ENCODE results near the gene SMARCE1. TPM values are rescaled to one million over a fixed set of nuclear protein-coding genes. Genes with fewer than 3 reads are reported as not detected.

SMARCE1 gene
- total RNA-seq, 1 donor: 119 TPM

DNA sequence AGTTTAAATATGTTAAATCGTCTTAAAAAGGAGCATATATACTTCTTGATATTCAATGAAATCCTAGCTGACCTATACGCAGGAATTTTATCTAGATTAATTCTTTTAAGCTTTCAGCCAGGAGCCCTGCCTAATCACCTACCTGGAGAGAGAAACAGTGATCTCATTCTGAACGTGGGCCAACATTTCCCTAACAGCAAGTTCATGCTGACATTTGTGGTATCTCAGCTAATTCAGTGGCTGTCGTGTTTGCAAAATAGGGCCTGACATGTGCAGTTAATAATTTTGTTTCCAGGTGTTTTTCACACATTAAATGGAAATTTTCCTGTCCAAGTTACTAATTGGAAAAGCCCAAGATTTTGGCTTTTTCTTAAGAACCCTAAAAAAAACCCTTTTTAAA lies 38.6 kb upstream of the SMARCE1 start:
- DNase-seq (ENCODE audit: low read depth): no peak
- H3K4me3 ChIP-seq (ENCODE audit: low read depth, low read length): no peak overlapping the region
- TF ChIP-seq, protein P1, sequence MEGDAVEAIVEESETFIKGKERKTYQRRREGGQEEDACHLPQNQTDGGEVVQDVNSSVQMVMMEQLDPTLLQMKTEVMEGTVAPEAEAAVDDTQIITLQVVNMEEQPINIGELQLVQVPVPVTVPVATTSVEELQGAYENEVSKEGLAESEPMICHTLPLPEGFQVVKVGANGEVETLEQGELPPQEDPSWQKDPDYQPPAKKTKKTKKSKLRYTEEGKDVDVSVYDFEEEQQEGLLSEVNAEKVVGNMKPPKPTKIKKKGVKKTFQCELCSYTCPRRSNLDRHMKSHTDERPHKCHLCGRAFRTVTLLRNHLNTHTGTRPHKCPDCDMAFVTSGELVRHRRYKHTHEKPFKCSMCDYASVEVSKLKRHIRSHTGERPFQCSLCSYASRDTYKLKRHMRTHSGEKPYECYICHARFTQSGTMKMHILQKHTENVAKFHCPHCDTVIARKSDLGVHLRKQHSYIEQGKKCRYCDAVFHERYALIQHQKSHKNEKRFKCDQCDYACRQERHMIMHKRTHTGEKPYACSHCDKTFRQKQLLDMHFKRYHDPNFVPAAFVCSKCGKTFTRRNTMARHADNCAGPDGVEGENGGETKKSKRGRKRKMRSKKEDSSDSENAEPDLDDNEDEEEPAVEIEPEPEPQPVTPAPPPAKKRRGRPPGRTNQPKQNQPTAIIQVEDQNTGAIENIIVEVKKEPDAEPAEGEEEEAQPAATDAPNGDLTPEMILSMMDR (IDR thresholded peaks at IDR 0.05; ENCODE audit: insufficient read depth, low read length): no peak

DNA sequence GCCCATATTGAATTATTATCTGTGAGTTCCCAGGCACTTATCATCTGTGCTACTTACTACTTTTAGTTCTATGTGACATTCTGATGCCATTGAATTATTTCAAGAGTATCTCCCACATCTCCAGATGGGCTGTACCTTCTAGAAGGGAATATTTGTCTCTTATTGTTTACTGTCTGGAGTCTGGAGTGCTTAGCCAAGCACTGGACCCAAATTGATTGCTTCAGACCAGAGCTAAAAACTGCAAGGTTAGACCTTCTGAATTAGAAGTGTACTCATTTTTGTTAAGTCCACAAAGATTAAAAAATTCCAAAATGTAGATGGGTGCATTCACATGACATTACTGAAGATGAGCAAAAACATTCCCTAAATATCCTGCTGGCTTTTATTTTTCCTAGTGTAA lies 33.4 kb upstream of the SMARCE1 start:
- H3K4me3 ChIP-seq (ENCODE audit: low read depth, low read length): no peak overlapping the region
- DNase-seq (ENCODE audit: low read depth): no peak
- TF ChIP-seq, protein P1 (IDR thresholded peaks at IDR 0.05; ENCODE audit: insufficient read depth, low read length): no peak

DNA sequence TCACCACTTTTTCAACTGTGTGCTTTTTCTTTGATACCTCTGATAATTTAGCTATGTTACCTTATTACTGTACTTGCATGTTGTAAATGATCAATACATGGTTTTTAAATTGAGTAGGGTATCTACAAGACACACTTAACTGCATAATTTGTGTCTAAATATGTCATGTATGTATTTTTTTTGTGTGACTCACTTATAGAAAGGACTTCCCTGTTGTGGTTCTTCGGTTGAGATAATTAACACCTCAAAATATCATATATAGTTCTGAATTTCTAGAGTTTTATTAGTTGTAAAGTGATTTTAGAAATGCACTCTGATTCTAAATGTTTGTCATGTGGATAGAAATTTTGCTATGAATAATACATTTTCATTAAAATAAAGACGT lies 31.9 kb upstream of the SMARCE1 start:
- TF ChIP-seq, protein P1 (IDR thresholded peaks at IDR 0.05; ENCODE audit: insufficient read depth, low read length): no peak
- no peak for DNase-seq (ENCODE audit: low read depth)
- no peak overlapping the region for H3K4me3 ChIP-seq (ENCODE audit: low read depth, low read length)

DNA sequence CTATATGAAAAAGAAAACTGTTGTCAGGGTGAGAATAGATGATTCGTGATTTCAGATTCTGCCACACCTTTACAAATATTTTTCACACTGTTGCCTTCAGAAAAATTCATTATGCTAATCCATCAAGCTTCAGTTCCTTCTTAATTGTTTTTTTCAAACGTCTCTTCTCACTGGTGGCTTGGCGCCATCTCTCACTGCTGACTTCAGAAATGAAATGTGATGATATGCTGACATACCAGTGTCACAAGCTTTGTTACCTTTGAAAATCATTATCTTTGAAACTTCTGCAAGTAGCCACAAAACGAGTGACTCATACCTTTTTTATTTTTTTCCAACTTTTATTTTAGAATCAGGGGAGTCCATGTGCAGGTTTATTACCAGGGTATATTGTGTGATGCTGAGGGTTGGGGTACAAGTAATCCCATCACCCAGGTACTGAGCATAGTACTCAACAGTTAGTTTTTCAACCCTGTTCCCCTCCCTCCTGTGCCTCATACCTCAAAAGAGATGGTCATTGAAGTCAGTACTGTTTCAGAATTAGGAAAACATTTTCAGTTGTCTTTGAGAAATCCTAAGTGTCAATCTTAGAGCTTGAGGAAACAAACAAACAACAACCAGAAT lies 31.4 kb upstream of the SMARCE1 start:
- TF ChIP-seq, protein P1 (IDR thresholded peaks at IDR 0.05; ENCODE audit: insufficient read depth, low read length): no peak
- DNase-seq (ENCODE audit: low read depth): no peak

DNA sequence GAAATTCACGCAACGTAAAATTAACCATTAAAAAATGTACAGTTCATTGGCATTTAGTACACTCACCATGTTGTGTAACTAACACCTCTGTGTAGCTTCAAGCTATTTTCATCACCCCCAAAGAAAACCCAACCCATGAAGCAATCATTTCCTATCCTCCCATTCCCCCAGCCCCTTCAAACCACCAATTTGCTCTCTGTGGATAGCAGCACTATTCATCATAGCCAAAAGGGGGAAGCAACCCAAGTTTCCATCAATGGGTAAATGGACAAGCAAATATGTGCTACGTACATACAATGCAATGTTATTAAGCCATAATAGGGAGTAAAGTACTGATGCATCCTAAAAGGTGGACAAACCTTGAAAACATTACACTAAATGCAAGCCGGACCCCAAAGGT lies 28.3 kb upstream of the SMARCE1 start:
- TF ChIP-seq, protein P1 (IDR thresholded peaks at IDR 0.05; ENCODE audit: insufficient read depth, low read length): no peak
- no peak for DNase-seq (ENCODE audit: low read depth)
- H3K4me3 ChIP-seq (ENCODE audit: low read depth, low read length): no peak overlapping the region

More for the DNA sequence above, 31.4 kb upstream of the SMARCE1 start:
- no peak overlapping the region for H3K4me3 ChIP-seq (ENCODE audit: low read depth, low read length)

DNA sequence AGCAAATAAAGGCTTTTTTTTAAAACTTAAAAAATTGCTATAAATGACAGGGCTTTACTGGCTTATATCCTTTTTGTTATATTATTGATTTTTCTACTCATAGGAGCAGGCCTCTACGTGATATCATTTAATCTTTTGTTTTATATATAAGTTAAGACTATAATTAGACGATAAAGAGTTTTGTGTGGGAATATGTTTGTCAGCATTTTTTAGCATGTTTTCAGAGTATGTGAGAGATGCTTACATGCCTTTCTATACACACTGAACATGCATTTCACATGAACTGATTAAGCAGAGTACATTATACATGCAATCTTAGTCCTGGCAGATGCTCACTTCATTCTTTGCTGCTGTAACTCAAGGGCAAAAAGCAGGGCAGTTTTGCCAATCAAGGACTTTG lies 25.0 kb upstream of the SMARCE1 start:
- DNase-seq (ENCODE audit: low read depth): no peak
- no peak overlapping the region for H3K4me3 ChIP-seq (ENCODE audit: low read depth, low read length)
- TF ChIP-seq, protein P1 (IDR thresholded peaks at IDR 0.05; ENCODE audit: insufficient read depth, low read length): no peak

DNA sequence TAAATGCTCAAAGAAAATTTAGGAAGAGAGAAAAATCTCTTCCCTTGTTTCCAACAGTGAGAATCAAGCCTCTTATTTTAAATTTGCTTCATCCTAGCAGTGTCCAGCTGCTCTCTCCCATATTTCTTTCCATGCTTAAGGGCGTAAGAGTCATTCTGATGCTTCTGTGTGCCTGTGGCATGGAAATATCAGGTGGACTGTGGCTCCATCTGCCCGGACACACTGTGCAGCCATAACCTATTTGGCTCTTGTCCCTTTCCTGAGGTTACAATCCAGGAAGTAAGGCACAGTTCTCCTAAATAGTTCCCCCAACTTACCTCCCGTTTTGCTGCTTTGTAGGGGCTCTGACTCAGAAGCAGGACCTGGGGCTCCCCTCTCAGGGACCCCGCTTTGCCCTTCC lies 23.7 kb upstream of the SMARCE1 start:
- H3K4me3 ChIP-seq (ENCODE audit: low read depth, low read length): no peak overlapping the region
- no peak for DNase-seq (ENCODE audit: low read depth)
- TF ChIP-seq, protein P1 (IDR thresholded peaks at IDR 0.05; ENCODE audit: insufficient read depth, low read length): no peak

Data from fibroblast of the aortic adventitia (primary cell).